ENCODE measurements around the gene OR10H3.
"Not testable (repeated sequence)": the region's sequence is repeated elsewhere in the genome, so short reads cannot be mapped to it uniquely, and the experiment has no call there.

The OR10H3 gene

GRCh38 chr19:15737722-15738121 lies at the start of gene OR10H3:
Gene OR10H3 (plus strand): TSS chr19:15737985. CDS start chr19:15741393, 3,408 bp downstream.
- DNase-seq (ENCODE audit: low spot score) (no peak), FAIRE-seq (no peak)

GRCh38 chr19:15696654-15697194 lies 41.1 kb upstream of the OR10H3 start:
- DNase-seq (ENCODE audit: low spot score), result no peak

GRCh38 chr19:15701757-15702533 lies 35.8 kb upstream of the OR10H3 start:
- DNase-seq (ENCODE audit: low spot score) (no peak), FAIRE-seq (no peak)

More at GRCh38 chr19:15696654-15697194, 41.1 kb upstream of the OR10H3 start:
- no peak for FAIRE-seq

- FAIRE-seq (no peak), DNase-seq (ENCODE audit: low spot score) (no peak)
Measured at GRCh38 chr19:15702534-15702930, 35.3 kb upstream of the OR10H3 start.

DNA sequence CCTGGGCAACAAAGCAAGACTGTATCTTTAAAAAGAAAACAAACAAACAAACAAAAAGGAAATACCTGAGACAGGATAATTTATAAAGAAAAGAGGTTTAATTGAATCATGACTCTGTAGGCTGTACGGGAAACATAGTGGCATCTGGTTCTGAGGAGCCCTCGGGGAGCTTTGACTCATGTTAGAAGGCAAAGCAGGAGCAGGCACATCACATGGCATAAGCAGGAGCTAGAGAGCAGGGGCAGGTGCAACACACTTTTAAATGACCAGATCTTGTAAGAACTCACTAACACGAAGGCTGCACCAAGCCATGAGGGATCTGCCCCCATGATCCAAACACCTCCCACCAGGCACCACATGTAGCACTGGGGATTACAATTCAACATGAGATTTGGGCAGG lies 23.1 kb upstream of the OR10H3 start:
- no peak for DNase-seq (ENCODE audit: low spot score)
- FAIRE-seq, result no peak

GRCh38 chr19:15715642-15716041 lies 22.1 kb upstream of the OR10H3 start:
- no peak for FAIRE-seq
- no peak for DNase-seq (ENCODE audit: low spot score)

DNA sequence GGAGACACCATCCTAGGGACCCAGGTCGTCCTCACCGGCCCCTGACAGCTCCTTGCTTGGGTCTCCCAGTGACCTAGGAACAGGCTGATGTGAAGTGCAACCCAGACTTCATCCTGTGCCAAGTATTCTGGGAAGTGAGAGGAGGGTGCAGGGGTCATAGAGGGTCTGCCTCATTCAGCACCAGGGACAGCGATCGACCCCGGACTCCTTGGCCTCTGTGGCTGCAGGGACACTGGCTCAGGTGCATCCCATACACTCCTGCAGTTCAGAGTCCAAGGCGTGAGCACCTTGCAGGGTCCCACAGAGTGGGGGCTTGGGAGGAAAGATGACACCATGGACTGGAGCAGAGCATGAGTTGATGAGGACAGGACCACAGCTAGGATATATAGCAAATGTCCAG lies 20.0 kb upstream of the OR10H3 start:
- FAIRE-seq (no peak), DNase-seq (ENCODE audit: low spot score) (no peak)

DNA sequence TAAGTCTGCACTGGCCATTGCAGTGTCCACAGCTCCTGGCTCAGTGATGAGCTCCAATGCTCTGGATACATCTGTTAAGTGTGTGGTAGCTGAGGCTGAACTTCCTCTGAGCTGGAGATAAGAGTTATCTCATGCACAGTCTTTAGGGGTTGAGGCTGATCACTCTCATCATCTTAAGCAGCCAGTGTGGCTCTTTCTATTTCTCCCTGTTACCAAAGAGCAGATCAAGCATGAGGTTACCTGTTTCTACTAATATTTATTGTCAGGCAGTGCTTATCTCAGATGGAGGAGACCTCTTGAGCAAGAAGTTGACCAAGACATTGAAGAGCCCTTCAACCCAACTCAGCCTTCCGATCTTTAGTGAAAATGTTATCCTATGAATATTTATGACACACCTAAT lies 16.5 kb upstream of the OR10H3 start:
- no peak for FAIRE-seq

DNA sequence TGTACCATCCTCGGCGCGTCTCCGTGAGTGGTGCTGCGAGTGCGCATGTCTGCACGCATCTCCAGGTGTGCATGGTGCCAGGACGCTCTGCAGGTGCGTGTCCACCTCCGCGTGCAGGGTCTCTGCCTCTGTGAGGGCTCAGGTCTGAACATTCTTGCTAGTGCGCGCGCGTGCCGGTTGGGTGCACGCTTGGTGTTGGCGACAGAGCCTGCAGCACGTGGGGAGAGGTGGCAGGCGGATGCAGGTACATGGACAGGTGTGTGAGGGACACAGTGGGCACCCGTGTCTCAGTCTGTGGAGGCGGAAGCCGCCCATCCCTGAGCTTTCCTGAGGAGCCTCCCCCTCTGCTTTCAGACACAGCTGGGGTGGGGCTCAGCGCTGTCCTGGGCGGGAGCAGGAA lies 14.8 kb upstream of the OR10H3 start:
- DNase-seq (ENCODE audit: low spot score), result no peak
- no peak for FAIRE-seq

More for the DNA sequence above, 16.5 kb upstream of the OR10H3 start:
- DNase-seq (ENCODE audit: low spot score), result no peak

- no peak for DNase-seq (ENCODE audit: low spot score)
- no peak for FAIRE-seq
Measured at GRCh38 chr19:15727724-15728123, 10.1 kb upstream of the OR10H3 start, which contains the start of gene OR10H2. Gene OR10H2 (plus strand): TSS chr19:15728024. CDS start chr19:15728044, 20 bp downstream.

- FAIRE-seq (no peak), DNase-seq (ENCODE audit: low spot score) (no peak)
Measured at GRCh38 chr19:15730538-15730937, 7.2 kb upstream of the OR10H3 start.

DNA sequence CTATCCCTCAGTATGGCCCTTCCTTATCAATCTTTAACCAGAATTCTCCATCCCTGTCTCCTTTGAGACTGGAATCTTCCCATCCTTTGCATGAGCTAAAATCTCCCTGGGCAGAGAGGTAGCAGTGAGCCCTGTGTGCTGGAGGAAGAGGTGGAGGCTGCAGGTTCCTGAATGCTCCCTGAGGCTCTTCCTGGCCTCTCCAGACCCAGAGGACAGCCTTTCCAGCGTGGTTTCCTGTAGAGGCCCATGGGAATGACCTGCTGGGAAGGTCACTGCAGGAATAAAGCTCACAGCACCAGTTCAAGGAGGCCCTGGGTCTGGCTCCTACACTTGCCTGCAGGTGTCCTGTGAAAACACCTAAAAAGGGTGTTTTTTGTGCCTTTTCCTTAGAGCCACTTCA lies 5.4 kb upstream of the OR10H3 start:
- no peak for DNase-seq (ENCODE audit: low spot score)
- no peak for FAIRE-seq

DNA sequence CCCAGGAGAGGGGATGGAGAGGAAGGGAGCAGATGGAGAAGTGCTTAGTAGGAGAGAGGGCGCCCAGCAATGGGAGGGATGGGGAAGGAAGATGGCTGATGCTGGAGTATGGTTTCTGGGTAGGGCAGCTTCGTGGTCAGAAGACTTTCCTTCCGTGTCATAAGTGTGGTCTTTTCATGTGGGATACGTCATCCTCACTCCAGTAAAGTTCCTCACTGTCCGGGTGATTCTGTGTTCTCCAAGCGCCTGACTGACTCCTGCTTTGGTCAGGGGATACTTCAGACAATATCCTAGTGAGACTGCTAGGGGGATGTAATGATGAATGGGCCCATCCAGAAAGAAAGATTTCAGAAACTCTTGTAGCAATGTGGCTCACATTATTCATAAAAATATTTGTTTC lies 3.9 kb upstream of the OR10H3 start:
- DNase-seq (ENCODE audit: low spot score), result no peak
- FAIRE-seq, result no peak

DNA sequence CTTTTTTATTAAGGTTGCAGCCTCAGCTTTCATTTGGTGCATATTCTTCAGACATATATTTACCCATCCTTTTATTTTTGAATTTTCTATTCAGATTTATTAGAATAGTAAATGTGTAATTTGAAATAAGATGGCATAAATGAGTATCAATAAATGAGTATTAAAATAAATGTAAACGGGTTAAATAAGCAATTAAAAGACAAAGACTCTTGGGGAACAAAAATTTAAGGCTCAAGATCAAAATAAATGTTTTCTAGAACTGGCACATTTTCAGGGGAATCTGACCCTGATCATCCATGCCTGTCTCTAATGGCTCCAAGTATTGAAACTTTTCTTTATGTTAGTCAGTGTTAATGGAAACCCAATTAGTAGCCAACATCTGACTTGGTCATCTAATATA lies 3.0 kb downstream of the OR10H3 start:
- FAIRE-seq (no peak), DNase-seq (ENCODE audit: low spot score) (no peak)

DNA sequence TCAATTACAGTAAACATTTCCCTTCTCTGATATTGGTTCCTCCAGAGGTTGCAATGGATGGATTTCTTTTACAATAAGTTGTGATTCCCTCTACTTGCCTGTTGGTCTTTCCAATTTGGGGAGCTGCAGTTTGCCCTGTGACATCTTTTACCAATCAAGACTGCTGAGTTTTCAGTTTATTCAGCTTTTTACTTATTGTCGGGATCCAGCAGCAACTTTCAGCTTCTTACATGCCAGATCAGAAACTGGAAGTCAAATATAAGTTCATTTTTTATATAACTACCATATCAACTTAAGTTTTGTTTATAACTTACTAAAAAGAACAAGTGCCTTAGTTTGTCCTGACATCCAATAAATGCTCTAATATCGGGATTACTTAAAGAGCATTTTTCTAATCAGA lies 10.5 kb downstream of the OR10H3 start:
- FAIRE-seq (no peak), DNase-seq (ENCODE audit: low spot score) (no peak)

- FAIRE-seq, result no peak
Measured at GRCh38 chr19:15758379-15758778, 20.6 kb downstream of the OR10H3 start.

GRCh38 chr19:15759962-15760565 lies 22.3 kb downstream of the OR10H3 start:
- FAIRE-seq, result no peak
- DNase-seq (ENCODE audit: low spot score), result no peak

More at GRCh38 chr19:15758379-15758778, 20.6 kb downstream of the OR10H3 start:
- DNase-seq (ENCODE audit: low spot score), result no peak

DNA sequence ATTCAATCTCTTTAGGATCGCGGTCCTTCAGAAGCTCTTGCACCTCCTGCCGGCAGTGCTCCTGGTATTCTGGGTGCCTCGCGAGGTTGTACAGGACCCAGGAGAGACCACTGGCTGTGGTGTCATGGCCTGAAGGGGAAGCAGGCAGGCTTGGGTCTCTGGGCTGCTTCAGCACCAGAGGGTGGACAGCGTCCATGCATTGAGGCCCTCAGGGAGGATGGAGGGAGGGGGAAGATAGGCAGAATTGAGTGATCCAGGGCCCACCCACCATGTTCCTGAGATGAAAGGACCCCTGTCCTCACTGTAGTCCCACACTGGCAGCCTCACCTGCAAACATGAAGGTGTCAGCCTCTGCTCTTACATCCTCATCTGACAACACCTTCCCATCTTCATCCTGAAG lies 31.8 kb downstream of the OR10H3 start:
- no peak for DNase-seq (ENCODE audit: low spot score)
- FAIRE-seq, result no peak

DNA sequence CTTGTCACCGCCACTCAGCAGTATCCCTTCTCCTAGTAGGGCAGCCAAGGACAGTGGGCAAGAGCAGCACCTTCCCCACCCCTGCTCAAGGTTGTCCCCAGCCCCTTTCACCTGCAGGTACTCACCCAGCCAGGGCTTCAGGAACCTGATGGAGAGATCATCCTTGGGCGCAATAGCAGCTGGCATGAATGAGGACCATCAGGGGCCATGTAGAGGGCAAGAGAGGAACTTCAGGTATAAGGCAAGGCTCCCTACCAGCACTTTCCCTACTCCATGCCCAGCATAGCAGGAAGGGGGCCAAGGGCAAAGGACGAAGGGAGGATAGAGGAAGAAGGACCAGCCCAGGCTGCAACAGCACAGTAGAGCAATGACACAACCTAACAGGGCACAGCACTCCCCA lies 36.4 kb downstream of the OR10H3 start:
- DNase-seq (ENCODE audit: low spot score); FAIRE-seq: not testable (repeated sequence)

GRCh38 chr19:15775249-15775648 lies 37.5 kb downstream of the OR10H3 start:
- DNase-seq (ENCODE audit: low spot score) (no peak), FAIRE-seq (no peak)

GRCh38 chr19:15776264-15776663 lies 38.5 kb downstream of the OR10H3 start:
- DNase-seq (ENCODE audit: low spot score) (no peak), FAIRE-seq (no peak)
